Renal cortical epithelial cell (primary cell): ENCODE data around the gene LSG1. TPM values are rescaled to one million over a fixed set of nuclear protein-coding genes. Genes with fewer than 3 reads are reported as not detected.

Experiments used
- DNase-seq: peaks from one replicate; pipeline ENCODE4 v3.0.0-alpha.2; 2011; ENCODE audit warnings: low read depth
- total RNA-seq: library from RNA; depleted of rRNA; stranded (reverse); fragments of >200 nt; gene quantifications from 2 replicates; pipeline ENCODE4 v1.2.3, GENCODE V29; 2014

Gene LSG1
- total RNA-seq: 33.5 and 37.3 TPM in 2 replicates

DNA sequence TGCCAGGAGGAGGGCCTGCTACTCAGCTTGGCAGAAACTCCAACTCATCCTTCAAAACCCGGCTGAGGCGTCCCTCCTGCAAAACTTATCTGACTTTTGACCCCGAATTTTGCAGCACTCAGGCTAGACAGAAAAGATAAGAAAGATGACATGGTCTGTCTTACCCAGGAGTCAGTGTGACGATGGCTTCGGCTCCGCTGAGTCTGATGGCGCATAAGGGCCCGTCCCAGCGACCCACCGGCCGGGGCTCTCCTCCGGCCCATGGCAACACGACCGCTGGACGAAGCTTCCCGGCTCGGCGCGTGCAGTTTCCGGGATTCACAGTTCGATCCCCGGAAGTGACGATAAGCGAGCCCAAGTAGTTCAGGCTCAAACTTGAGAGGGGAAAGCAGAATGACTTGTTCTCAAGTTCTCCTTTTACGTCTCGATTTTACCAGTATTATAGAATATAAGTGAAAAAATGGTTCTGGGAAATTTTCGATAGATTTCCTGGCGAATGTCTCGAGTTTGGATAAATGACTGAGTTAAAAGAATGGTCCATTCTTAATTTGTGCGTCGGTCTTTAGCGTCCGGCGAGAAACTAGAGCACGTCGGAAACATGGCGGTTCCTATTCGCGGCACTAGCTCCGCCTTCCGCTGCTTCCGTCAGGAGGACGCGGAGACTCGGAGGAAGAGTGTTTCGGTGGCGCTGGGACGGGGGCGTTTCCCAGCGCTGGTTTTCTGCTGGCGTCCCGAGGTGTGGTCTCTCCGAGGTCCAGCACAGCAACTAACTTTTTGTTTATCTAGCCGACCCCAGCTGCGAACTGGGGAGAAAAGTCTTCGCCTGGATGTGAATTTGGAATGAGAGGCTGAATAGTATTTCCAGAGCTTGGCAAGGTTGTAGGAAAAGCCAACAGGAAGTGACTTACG, at the start of gene LSG1:
Gene LSG1, minus strand, starts transcription at position 292 of the 909 bp plus-strand sequence. Its CDS starts 29 bp downstream, at position 263.
- peak; percentile 82 for DNase-seq

- DNase-seq: no peak
Observed at GRCh38 chr3:194720048-194720447, 48.1 kb upstream of the LSG1 start.

- DNase-seq: no peak
Observed at GRCh38 chr3:194718079-194718478, 46.1 kb upstream of the LSG1 start.

DNA sequence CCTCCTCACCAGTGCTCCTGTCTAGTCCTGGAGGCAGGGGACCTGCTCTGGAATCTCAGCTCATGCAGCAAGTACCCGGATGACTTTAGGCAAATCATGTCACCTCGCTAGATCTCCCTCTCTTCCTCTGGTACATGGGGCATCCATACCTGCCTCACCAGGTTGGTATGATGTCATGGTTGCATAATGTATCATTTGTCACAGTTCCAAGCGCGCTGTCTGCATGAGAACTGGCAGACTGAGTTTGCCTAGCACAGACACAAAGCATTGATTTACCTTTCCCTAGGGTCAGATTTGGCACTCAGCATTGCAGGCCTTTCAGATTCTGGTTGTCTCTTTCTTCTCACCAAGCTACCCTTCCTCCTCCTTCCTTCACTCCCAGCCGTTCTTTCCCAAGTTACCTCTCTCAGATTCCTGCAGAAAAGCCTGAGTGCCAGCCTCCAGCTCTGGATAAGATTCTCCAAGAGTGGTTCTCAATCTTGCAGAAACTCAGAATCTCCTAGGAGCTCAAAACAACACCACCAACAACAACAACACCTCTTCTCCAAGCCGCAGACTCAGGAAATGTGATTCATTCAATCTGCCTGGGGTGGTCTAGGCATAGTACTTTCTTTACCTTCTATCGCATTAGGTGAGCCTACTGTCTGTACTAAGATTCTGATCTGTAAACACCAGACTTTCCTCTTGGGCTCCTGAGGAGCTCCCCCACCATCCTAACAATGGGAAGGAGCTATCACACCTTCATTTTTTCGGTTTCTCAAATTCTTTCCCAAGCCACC, 43.2 kb upstream of the LSG1 start:
- DNase-seq: no peak

DNA sequence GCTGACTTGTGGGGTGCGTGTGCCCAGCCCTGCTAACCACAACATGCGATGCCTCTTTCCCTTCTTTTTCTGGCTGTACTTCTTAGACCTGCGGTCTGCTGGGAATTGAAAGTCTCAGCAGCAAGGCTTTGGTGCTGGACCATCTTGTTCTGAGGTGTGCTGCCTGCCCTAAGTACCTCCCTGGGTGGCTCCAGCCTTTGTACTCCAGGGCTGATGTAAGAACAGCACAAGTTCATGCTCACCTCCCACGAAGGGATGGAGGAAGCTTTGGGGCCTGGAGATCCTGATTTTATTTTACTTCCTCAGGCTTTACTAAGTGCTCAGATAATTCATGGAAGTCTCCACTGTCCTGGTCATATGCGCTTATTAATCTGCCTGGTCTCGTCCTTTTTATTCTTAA, 42.6 kb upstream of the LSG1 start:
- DNase-seq: no peak

- DNase-seq: no peak
Observed at GRCh38 chr3:194714137-194714455, 42.1 kb upstream of the LSG1 start.

- no peak for DNase-seq
Observed at GRCh38 chr3:194713299-194714136, 41.5 kb upstream of the LSG1 start.

DNA sequence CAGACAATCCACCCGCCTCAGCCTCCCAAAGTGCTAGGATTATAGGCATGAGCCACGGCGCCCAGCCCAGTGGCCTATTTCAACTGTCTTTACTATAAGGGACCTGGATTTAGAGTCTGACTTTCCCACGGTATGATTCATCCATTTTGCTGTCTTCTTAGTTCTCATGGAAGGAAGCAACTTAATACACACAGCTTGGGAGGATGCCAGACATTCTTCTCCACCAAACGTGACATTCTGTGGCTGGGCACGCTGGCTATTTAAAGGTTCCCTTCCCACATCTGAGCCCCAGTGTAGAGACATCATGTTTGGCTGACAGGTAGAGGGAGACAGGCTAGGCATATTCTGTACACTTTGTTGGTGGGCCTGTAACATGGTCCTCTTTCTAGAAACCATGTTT, 39.9 kb upstream of the LSG1 start:
- peak; percentile 99 for DNase-seq

DNA sequence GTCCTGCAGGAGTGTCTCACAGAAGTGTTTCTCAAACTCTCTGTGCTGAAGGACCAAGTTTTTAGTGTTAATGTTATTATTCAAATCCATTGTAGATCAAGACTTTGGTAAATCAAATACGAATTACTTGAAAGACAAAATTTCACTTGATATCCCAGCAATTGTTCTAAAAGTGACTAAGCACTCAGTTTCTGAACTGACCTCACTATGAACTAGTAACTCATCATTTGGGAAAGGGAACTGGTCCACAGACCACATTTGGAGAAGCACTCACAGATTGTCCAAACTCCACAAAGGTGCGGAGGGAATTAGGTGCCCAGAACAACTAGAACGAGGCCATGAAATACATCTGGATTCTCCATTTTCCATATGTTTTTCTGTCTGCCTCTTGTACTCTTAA, 39.3 kb upstream of the LSG1 start:
- peak; percentile 26 for DNase-seq

DNA sequence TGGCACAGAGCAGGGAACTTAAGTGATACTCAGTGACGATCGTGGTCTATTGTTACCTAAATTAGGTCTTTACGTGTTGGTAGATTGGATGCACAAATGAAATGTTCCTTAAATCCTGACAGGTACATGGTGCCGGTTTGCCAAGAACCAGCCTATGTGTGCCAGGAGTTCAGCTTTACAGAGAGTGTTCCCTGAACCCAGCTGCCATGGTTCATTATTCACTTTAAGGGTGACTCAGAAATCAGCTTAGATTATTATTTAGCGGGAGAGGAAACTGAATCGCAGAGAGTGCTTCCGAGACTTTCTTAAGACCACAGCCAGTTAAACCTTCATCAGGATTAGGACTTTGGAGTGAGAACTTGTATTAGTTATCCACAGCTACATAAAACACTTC, 35.2 kb upstream of the LSG1 start:
- peak; percentile 84 for DNase-seq

GRCh38 chr3:194705761-194706160, 33.8 kb upstream of the LSG1 start:
- no peak for DNase-seq

DNA sequence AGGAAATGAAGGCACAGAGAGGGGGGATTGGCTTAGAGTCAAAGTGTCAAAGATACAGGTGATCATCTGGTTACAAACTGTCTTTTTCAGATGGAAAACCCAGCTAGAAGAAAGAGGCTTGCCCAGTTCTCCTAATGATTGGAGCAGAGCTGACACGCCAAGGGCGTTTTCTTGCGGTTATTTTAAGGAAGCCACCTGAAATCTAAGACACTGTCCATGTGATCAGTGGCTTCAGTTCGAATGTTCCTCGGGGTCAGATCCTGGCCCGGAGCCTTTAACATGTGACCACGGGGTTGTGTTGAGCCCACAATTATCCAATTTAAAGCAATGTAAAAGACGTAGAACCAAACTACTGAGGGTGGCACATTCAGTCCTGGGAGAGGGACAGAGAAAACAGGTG, 33.2 kb upstream of the LSG1 start:
- DNase-seq: no peak

- DNase-seq: no peak
Observed at GRCh38 chr3:194702545-194702944, 30.6 kb upstream of the LSG1 start.

GRCh38 chr3:194696702-194697101, 24.7 kb upstream of the LSG1 start:
- DNase-seq: no peak

DNA sequence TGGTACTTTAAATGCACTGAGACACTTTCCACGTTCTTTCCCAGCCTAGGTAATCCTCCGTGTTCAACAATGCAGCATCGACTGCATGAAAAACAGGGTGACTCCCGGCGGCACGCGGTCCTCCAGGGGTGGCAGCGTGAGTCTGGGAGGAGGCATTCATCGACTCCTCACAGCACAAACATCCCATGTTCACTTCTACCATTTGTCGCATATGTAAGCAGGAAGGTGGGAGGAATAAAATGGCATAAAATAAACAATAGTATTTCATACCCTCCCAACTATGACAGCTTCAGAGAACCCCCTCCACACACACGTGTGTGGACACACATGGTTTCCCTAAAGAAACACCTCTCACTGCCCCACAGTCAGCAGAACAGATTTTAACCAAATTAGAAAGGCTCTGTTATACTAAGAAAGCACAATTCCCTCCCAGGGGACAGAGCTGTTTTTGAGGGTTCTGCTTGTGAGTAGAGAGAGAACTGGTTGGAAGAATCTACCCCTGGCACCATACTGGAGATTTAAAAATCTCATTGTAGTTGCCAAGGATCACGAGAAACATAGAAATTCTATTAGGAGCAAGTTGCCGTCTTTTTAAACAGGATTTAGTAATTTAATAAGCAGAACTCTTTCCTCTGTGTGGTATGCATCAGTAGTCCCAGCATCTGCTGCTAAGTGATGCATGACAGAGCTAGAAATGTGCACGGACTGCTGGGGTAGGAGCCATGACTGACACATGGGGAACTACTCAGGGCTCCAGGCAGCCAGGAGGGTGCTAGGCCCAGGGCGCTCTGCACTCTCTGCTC, 19.7 kb upstream of the LSG1 start:
- peak; percentile 58 for DNase-seq

DNA sequence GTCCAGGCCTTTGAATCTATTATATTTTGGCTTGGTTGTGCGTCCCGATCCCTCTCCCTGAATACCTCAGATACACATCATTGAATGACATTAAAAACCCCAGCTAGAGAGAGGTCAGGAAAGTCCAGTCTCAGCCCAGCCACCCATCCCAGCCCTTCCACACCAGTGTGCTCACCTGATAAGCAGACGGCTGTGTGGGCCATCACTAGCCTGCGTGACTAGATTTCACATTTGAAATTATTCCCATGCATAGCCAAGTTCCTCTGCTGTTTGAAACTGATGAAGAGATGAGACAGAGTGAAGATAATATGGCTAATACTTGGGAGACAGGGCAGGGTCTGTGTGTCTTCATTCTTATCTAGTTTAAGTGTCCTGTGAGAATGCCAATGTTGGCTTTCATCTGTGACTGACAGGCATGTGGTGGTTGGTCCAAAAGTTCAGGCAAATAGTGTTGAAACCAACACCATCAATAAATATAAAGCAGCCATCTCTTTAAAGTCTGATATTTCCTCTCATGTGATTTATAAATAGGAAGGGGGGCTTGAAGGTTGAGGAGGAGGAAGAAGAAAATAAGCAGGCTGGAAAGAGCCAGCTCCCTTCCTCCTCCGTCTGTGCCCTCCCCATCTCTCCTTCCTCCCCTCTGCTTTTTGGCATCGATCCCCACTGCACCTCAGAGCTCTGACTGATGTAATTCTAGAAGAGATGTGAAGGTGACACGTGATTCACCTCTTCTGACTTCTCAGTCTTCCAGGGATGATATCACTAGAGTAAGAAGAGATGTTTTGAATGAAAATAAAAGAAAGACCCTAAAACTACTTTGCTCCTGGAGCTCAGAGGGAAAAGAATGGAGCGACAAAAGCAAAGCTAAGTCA, 18.7 kb upstream of the LSG1 start:
- peak; percentile 38 for DNase-seq

DNA sequence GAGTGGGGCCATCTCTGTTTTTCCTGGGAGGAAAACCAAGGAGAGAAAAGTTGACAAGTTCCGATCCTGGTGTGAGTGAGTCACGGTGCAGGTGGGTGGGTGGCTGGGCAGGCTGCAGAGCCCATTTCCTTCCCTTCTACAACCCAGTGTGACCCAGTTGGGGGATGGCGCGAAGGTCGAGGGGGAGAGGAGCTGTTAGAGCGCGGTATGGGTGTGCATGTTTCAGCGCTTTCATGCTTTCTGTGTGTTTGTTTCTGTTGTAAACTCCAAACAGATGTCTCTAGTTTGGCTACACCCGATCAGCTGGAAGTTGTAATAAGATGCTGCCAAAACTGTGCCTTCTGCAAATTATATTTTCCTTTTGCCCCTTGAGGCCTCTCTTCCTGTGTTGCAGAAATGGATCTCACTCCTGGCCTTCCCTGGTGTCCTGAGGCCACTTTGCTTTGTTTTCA, 17.5 kb upstream of the LSG1 start:
- no peak for DNase-seq

- no peak for DNase-seq
Observed at GRCh38 chr3:194688946-194689345, 17.0 kb upstream of the LSG1 start.

DNA sequence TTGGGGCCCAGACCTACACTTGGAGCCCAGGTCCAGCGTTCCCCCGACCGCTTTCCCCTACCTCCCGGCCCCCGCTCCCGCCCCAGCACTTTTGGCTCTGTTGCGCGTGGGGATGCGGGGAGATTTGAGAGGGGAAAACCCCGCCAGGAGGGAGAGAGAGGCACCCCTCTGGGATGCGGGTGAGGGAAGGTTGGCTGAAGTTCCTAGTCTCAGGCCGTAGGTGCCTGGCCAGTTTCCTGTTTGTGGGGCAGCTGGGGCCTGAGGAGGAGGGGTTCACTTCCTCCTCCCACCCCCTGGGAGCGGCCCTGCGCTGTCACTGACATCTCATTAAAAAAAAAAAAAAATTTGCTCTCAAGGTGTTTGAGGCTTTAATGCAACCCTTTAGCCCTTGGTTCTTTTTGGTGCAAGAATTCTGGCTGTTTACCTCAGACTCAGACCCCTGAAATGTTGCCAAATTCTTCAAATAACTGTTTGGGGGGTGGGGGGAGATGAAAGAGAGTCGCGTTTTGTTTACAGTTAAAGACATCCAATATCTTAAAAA, 16.3 kb upstream of the LSG1 start:
- DNase-seq: no peak

DNA sequence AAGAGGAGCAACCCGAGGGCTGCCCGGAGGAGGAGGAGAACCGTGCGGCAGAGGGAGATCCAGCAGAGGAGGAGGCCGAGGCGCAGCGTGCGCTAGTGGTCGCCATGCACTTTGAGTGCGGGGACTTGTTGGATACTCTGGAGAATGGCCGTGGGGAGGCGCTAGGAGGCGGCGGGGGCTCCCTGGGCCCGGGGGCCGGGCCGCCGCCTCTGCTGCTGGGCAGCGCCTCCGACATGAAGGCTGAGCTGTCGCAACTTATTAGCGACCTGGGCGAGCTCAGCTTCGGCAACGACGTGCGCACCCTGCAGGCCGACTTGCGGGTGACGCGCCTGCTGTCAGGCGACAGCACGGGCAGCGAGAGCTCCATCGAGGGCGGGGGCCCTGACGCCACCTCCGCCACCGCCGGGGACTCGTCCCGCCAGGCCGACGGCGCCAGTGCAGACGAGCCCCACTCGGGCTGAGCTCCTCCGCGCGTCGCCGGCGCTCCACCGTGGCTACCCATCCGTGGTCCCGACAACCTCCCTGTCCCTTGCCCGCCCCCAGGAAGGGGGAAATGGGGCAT, 15.7 kb upstream of the LSG1 start:
- DNase-seq: no peak
